ENCODE measurements around the gene AK9.
"Not testable (repeated sequence)": the region's sequence is repeated elsewhere in the genome, so short reads cannot be mapped to it uniquely, and the experiment has no call there.

AK9 gene

GRCh38 chr6:109736273-109737025 lies 45.4 kb upstream of the AK9 start:
- no peak for TF ChIP-seq CTCF (IDR thresholded peaks at IDR 0.05)
- Histone ChIP-seq H3K27me3 (no peaks in the 10 kb centered on the region), H3K27ac (peak overlapping the region; percentile 3), H3K4me1 (ENCODE audit: control insufficient read depth in 1 of 2, insufficient read depth in 1 of 2, low read depth in 1 of 2, low read length in 1 of 2) (peaks cover 6 to 19% of the 10 kb centered on the region in 2 experiments), H3K4me3 (ENCODE audit: low read depth in 1 of 2, low read length in 1 of 2) (no peak overlapping the region), H3K9me3 (no peaks in the 10 kb centered on the region), H3K36me3 (peaks cover 23% of the 10 kb centered on the region)

DNA sequence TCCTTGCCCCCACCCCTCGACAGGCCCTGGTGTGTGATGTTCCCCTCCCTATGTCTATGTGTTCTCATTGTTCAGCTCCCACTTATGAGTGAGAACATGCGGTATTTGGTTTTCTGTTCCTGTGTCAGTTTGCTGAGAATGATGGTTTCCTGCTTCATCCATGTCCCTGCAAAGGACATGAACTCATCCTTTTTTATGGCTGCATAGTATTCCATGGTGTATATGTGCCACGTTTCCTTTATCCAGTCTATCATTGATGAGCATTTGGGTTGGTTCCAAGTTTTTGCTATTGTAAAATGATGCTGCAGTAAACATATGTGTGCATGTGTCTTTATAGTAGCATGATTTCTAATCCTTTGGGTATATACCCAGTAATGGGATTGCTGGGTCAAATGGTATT lies 34.2 kb upstream of the AK9 start:
- H3K9me3 ChIP-seq; H3K36me3 ChIP-seq; H3K4me3 ChIP-seq (ENCODE audit: low read depth in 1 of 2, low read length in 1 of 2); H3K4me1 ChIP-seq (ENCODE audit: control insufficient read depth in 1 of 2, insufficient read depth in 1 of 2, low read depth in 1 of 2, low read length in 1 of 2); H3K27ac ChIP-seq; H3K27me3 ChIP-seq: not testable (repeated sequence)

DNA sequence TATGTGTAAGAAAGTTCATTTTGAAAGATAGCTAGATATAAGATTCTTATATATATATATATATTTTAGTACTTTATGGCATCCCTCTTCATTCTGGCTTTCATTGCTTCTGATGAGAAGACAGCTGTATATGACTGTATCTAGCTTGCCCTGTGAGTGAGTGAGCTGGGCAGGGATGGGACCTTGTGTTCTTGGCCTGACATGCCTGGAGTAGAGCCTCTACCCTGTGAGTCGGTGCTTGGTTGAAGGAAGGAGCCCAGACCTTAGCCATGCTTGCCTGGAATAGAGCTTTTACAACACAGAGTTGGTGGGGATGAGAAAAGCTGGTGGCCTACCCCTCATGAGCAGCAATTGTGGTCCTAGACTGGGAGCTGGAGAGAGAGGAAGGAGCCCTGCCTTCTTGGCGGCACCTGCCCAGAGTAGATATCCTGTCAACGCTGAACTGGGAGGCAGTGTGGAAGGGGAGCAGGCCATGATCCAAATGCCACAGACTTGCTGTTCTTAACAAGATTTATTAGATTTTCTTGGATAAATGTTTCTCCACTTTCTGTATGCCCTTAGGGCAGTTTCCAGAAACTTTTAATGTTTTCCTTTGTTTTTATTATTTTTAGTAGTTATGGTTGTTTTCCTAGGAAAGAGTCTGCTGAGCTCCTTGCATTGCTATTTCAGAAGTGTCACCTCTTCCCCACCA lies 31.7 kb upstream of the AK9 start:
- no peaks in the 10 kb centered on the region for H3K27me3 ChIP-seq
- no peak for TF ChIP-seq CTCF (IDR thresholded peaks at IDR 0.05)
- H3K27ac ChIP-seq: no peak overlapping the region
- peaks cover 13% of the 10 kb centered on the region for H3K36me3 ChIP-seq
- H3K4me1 ChIP-seq (ENCODE audit: control insufficient read depth in 1 of 2, insufficient read depth in 1 of 2, low read depth in 1 of 2, low read length in 1 of 2): peaks cover 8 to 9% of the 10 kb centered on the region in 2 experiments
- no peaks in the 10 kb centered on the region for H3K9me3 ChIP-seq
- no peak overlapping the region for H3K4me3 ChIP-seq (ENCODE audit: low read depth in 1 of 2, low read length in 1 of 2)

DNA sequence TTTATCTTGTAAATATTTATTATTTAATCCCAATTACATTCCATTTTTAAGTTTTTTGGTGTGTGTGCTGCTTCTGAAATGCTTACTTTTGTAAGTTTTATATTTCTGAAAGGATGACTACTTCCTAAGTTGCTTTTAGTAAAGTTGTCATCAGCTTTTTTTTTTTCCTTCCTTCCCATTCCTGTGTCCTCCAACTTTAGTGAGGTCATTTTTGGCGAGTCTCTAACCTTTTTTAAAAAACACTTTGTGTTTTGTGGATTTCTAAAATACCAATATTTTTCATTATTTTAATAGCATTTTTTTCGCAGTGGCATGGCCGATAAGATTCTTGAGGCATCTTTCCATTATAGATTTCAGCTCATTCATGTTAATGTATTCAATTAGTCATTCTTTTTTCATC lies 31.0 kb upstream of the AK9 start:
- H3K4me1 ChIP-seq (ENCODE audit: control insufficient read depth in 1 of 2, insufficient read depth in 1 of 2, low read depth in 1 of 2, low read length in 1 of 2): peaks cover 15% of the 10 kb centered on the region in 2 experiments

DNA sequence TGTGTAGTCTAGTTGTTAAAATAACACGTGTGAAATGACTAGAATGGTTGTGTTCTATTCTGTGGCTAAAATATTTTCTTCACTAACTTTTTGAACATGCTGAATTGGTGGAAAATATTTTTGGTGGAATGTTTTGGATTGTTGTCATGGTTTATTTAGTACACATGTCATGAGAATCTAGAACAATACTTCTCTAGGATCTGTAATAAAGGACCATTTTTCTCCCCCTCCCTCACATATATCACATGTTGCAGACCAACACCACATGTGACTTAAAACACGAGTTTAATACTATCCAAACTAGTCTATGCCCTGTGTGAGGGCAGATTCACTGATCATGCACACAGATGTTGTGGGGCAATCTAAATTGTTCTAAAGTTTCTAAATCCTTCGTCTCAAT lies 29.3 kb upstream of the AK9 start:
- TF ChIP-seq CTCF (IDR thresholded peaks at IDR 0.05): no peak
- no peaks in the 10 kb centered on the region for H3K27me3 ChIP-seq
- peaks cover 15 to 16% of the 10 kb centered on the region in 2 experiments for H3K4me1 ChIP-seq (ENCODE audit: control insufficient read depth in 1 of 2, insufficient read depth in 1 of 2, low read depth in 1 of 2, low read length in 1 of 2)
- peaks cover 13% of the 10 kb centered on the region for H3K36me3 ChIP-seq
- H3K4me3 ChIP-seq (ENCODE audit: low read depth in 1 of 2, low read length in 1 of 2): no peak overlapping the region
- H3K9me3 ChIP-seq: no peaks in the 10 kb centered on the region
- no peak overlapping the region for H3K27ac ChIP-seq

More for the DNA sequence above, 31.0 kb upstream of the AK9 start:
- Histone ChIP-seq H3K27me3 (no peaks in the 10 kb centered on the region), H3K36me3 (peaks cover 13% of the 10 kb centered on the region), H3K27ac (no peak overlapping the region), H3K4me3 (ENCODE audit: low read depth in 1 of 2, low read length in 1 of 2) (no peak overlapping the region), H3K9me3 (no peaks in the 10 kb centered on the region)
- TF ChIP-seq CTCF (IDR thresholded peaks at IDR 0.05): no peak

DNA sequence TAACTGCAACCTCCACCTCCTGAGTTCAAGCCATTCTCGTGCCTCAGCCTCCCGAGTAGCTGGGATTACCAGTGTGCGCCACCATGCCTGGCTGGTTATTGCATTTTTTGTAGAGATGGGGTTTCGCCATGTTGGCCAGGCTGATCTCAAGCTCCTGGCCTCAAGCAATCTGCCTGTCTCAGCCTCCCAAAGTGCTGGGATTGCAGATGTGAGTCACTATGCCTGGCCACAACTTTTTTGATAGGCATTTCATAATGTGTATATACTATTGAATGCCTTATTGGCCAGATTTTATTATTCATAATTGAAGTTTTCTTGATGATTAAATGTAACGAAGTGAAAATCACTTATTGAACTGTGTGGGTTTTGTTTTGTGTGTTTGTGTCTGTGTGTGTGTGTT lies 28.0 kb upstream of the AK9 start:
- H3K9me3 ChIP-seq: no peaks in the 10 kb centered on the region
- peaks cover 15 to 16% of the 10 kb centered on the region in 2 experiments for H3K4me1 ChIP-seq (ENCODE audit: control insufficient read depth in 1 of 2, insufficient read depth in 1 of 2, low read depth in 1 of 2, low read length in 1 of 2)
- no peaks in the 10 kb centered on the region for H3K27me3 ChIP-seq
- peak overlapping the region; percentile 80 for H3K27ac ChIP-seq
- peaks cover 13% of the 10 kb centered on the region for H3K36me3 ChIP-seq
- TF ChIP-seq CTCF (IDR thresholded peaks at IDR 0.05): no peak
- no peak overlapping the region for H3K4me3 ChIP-seq (ENCODE audit: low read depth in 1 of 2, low read length in 1 of 2)

Data from neutrophil (primary cell).